Measurements from ENCODE around the gene CASP8.
"Not testable (repeated sequence)": the region's sequence is repeated elsewhere in the genome, so short reads cannot be mapped to it uniquely, and the experiment has no call there.

Gene CASP8

DNA sequence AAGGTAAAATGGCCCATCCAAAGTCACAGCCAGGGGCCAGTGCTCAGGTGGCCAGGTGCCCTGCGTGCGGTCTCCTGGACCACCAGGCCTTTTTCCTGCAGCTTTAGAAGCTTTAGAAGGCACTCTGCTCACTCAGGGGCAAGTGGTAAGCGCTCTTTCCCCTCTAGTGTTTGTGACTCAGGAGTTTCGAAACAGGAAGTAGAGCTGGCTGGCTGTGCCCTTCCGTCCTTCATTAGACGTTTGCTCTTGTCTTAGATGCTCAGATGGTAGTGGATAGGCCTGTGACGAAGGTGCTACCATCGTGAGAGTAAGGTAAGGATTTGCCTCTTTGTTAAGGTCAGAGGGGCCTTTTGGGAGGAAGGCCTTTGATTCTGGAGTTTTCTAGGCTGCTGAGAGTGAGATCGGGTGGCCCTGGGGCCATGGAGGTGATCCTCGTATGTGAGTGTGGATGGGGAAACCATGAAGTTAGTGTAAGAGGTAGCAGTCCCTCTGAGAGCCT is at the start of gene CASP8:
Gene CASP8, plus strand, starts transcription at position 235 of the 499 bp plus-strand sequence. CDS start 5,951 bp downstream, outside the sequence.
- DNase-seq (ENCODE audit: low read depth in 3 of 3), result peak; percentile 18 to 46 (median 20)

DNA sequence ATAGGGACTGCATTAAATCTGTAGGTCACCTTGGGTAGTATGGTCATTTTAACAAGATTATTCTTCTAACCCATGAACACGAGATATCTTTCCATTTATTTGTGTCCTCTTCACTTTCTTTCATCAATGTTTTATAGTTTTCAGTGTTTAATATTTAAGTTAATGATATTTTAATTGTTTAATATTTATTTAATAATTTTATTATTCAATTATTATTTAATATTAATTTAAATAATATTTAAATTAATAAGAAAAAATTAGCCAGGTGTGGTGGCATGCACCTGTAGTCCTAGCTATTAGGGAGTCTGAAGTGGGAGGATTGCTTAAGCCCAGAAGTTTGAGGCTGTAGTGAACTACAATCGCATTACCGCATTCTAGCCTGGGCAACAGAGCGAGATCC is 44.4 kb upstream of the CASP8 start:
- DNase-seq (ENCODE audit: low read depth in 3 of 3), result no peak

DNA sequence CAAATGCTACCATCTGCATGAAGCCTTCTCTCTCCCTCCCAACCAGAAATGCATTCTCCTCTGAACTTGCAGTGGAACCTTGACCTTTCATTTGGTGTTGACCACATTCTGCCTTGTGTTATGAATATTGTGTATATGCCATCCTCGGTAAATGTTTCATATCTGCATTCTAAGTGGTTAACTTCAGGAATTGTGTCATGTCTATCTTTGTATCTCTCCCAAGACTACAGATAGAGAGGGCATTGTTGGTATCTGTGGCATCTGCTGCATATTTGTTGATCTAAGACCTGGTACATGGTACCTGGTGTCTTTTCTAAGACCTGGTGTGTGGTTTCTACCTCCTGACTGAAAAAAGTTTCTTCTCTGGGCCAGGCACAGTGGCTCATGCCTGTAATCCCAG is 43.4 kb upstream of the CASP8 start:
- no peak for DNase-seq (ENCODE audit: low read depth in 3 of 3)

DNA sequence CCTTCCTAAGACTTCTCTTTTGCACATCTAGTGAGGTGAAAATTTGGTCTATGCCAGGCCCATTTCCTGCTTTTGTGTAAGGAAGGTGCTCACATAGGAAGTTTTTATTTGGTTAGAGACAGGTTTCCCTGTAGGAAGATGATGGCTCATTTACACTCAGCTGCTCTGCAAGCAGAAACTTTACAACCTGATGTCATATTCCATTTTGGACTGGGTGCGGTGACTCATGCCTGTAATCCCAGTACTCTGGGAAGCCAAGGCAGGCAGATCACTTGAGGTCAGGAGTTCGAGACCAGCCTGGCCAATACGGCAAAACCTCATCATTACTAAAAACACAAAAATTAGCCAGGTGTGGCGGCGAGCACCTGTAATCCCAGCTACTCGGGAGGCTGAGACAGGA is 41.6 kb upstream of the CASP8 start:
- no peak for DNase-seq (ENCODE audit: low read depth in 3 of 3)

DNA sequence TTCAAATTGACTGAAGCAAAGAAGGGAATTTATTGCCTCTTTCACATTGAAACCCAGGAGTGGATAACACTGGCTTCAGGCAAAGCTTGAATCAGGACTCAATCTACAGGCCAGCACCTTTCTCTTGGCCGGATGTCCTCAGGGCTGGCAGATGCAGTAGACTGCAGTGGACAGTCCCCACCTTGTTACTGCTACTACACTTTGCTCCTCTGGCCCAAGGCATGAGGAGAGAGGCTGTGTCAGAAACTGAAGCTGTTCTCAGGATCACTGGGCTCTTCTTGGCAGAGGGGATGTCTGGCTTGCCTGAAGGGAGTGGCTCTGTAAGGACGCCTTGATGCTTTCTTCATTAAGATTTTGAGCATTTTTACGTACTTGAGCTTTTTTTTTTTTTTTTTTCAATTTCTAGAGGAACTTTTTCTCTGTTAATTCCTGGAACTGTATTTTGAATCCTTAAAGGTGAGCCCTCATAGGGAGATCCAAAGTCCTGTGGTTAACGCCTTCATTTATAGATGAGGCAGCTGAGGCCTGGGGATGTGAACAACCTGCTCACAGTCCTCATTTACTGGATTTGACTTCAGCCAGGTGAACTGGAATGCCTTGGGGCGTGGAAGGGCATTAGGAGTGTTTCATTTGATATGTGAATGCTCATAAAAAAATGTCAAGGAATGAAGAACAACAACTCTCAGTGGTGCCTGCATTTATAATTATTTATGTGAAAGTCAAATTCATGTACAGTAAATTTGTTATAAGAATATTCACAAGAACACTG is 40.8 kb upstream of the CASP8 start:
- no peak for DNase-seq (ENCODE audit: low read depth in 3 of 3)

DNA sequence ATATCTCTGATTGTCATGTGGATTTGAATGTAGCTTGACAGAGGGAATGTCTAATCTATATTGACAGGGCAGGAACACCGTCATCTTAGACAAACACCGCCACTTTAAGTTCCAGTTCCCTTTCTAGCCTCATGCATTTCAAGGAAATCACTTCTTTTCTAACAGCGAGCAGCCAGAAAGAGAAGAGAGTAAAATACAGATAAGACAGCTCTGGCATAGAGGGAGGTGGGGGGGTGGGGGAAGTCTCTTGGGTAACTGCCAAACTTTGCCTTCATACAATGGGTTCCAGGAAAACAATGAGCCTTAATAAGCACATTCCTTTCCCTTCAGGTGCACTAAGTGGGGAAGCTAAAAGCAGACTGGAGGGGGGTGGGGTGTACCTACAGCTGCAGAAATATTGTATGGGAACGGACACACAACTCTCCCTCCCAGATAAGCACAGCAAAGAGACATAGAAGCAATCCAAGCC is 40.2 kb upstream of the CASP8 start:
- DNase-seq (ENCODE audit: low read depth in 3 of 3), result peak in 1 of 3 experiments; percentile 23

DNA sequence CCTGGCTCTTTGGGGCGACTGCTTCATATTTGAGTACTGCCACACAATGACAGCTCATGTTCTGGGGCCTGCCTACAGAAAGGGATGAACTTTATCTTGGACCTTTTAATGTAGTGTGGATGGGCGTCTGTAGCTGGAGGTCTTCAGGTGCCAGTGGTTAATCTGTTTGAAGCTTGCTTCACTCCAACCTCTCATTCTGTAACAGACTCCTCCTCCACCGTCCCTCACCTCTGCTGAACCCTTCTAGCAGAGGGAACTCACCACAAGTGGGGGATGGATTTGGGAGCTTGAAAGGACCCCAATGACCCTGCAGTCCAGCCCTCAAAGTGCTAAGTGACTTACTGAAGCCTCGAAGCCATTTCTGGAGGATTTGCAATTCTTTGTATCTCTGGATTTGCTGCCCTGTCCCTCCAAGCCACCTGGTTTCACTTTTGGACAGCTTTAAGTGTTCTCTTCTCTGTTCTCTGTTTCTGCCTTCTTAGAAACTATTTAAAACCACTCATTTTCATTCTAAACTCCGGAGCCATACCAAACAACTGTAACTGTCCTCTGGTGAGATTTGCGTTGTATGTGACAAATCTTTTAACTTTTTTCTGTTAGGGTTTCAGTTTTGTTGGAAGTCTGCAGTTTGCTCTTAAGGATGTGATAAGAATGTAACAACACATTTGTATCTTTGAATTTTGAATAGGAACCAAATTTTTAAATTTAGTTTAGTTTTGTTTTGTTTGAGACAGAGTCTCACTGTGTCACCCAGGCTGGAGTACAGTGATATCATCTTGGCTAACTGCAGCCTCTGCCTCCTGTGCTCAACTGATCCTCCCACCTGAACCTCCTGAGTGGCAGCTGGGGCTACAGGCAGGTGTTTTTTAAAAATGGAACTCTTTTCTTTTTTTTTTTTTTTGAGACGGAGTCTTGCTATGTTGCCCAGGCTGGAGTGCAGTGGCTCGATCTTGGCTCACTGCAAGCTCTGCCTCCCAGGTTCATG is 37.0 kb upstream of the CASP8 start:
- DNase-seq (ENCODE audit: low read depth in 3 of 3), result no peak

DNA sequence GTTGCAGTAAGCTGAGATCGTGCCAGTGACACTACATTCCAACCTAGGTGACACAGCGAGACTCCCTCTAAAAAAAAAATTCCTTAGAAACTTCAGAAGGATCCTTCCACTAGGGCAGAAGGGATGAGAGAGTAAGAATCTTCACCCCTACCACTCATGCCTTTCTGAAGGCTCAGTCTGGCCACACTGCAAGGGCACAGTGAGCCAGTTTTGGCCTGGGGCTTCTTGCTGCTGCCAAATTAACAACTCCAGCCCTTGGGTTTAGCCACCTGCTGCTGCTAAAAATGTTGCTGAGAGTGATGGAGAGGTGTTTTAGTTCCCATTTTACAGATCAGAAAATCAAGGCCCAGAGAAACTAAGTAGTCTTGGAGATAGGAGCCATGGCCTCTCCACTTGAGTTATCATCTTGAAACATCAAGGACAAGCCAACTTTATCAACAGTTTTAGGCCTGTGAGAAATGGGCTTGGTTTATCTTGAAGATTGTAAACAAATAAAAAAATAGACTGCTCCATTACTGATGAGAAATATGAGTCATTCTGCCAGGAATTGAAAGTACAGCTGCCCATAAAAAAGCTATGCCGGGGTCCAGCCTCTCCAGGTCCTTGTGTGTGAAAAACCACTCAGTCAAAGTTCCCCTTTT is 31.9 kb upstream of the CASP8 start:
- DNase-seq (ENCODE audit: low read depth in 3 of 3), result no peak

DNA sequence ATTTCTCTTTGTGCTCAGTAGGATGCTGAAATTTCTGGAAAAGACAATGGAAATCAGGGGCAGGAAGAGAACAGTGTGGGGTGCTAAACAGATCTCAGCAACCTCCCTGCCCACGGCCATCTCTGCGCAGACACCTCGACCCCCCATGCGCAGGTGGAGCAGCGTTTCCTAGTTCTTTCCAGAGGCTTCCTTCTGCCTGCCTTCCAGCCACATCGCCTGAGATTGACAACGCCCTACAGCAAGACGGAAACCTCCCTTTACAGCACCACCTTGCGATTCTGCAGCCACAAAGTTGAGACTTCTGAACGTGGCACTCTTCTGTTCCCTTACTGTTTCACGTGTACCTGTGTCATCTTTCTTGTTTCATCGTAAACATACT is 31.4 kb upstream of the CASP8 start:
- DNase-seq (ENCODE audit: low read depth in 3 of 3), result no peak

DNA sequence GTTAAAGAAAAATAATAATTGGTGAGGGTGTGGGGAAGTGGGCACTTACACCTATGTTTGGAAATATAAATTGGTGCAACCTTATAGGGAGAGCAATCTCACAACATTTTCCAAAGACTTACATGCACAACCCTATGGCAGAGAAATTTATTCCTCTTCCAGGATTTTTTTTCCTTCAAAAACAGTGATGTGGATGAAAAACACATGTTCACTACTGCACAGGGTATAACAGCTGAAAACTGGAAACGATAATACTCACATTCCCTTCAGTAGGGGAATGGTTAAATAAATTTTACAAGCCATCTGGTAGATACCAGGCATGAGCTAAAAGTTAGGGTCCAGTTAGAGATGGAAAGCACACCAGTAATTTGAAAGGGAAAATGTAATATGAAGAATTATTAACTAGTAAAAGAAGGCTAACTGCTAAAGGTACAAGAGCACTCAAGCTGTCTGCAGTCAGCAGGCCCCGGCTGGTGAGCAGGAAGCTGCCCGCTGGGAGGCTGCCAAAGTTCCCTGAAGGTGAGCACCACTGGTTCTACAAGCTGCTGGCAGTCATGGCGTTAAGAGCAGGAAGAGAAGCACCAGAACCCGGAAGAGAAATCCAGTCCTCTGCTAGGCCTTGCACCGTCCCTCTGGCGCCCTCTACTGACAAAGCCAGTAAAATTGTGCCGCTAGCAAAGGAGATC is 28.4 kb upstream of the CASP8 start:
- DNase-seq (ENCODE audit: low read depth in 3 of 3), result peak; percentile 69 to 87 (median 74)

DNA sequence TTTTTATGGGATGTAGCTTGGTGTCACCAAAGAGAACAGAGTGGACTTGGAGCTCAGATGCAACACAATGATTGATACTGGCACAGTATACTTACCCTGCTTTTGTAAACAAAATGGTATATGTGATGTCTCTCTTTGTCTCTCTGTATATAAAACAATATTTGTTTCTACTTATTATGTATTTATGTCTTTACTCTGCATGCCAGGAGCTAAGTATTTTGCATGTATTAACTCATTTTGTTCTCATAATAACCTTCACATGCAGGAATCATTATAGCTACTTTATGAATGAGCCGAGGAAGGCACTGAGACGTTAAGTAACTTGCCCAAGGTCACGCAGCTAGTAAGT is 27.9 kb upstream of the CASP8 start:
- DNase-seq (ENCODE audit: low read depth in 3 of 3), result no peak

DNA sequence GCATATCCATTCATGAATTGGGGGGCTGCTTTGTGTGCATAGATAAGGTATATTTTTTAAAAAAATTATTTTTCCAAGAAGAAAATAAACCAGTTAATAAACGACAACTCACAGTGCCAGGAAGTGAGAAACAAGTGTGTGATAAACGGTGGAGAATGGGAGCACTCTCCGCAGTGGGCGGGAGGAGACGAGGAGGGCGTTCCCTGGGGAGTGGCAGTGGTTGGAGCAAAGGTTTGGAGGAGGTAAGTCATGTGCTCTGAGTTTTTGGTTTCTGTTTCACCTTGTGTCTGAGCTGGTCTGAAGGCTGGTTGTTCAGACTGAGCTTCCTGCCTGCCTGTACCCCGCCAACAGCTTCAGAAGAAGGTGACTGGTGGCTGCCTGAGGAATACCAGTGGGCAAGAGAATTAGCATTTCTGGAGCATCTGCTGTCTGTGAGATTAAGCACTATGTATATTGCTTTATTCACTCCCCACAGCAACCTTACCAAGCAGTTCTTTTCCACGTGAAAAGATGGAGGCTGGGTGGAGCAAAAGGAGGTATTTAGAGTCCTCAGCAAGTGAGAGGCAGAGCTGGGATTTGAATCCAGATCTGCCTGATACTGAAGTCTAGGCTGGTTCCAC is 27.0 kb upstream of the CASP8 start:
- DNase-seq (ENCODE audit: low read depth in 3 of 3), result peak; percentile 68 to 75 (median 71)

DNA sequence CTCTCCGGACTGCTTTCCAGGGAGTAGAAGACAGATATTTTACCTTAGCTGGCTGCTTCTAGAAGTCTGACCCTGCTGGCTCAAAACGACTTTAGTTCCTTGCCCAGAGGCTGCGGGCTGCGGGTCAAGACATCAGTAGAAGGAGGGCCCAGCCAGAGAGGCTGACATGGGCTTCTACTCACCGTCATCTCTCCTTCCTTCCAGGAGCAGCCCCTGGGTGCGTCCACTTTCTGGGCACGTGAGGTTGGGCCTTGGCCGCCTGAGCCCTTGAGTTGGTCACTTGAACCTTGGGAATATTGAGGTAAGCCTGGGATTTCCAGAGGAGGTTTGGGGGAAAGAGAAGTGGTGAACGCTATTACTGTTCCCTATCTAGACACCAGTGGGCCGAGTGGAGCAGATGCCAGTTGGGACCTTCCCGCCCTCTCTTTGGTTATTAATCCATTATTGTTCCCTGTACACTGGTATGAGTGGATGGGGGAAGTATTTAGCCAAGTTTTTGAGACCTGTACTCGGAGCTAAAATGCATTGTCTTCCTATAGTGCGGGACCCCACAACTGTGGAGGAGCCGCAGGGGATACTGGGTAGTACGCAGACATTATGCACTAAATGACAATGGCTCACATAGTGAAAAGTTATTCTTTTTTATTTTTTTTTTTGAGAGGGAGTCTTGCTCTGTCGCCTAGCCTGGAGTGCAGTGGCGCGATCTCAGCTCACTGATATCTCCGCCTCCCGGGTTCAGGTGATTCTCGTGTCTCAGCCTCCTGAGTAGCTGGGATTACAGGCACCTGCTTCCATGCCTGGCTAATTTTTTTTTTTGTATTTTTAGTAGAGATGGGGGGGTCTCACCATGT is 26.3 kb upstream of the CASP8 start:
- DNase-seq (ENCODE audit: low read depth in 3 of 3), result no peak

DNA sequence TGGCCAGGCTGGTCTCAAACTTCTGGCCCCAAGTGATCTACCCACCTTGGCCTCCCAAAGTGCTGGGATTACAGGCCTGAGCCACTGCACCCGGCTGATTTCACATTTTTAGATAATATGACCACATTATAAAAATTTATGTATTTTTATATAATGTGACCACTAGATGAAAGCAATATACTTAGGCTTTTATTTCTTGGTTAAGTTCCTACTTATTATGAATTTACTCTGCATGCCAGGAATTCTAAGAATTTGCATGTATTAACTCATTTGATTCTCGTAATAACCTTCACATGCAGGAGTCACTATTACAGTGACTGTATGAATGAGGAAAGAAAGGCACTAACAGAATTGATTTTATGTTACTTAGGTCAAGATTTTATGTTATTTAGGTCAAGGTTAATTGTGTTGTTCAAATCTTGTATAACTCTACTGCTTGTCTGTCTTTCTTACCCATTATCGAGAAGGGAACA is 25.6 kb upstream of the CASP8 start:
- DNase-seq (ENCODE audit: low read depth in 3 of 3), result no peak

DNA sequence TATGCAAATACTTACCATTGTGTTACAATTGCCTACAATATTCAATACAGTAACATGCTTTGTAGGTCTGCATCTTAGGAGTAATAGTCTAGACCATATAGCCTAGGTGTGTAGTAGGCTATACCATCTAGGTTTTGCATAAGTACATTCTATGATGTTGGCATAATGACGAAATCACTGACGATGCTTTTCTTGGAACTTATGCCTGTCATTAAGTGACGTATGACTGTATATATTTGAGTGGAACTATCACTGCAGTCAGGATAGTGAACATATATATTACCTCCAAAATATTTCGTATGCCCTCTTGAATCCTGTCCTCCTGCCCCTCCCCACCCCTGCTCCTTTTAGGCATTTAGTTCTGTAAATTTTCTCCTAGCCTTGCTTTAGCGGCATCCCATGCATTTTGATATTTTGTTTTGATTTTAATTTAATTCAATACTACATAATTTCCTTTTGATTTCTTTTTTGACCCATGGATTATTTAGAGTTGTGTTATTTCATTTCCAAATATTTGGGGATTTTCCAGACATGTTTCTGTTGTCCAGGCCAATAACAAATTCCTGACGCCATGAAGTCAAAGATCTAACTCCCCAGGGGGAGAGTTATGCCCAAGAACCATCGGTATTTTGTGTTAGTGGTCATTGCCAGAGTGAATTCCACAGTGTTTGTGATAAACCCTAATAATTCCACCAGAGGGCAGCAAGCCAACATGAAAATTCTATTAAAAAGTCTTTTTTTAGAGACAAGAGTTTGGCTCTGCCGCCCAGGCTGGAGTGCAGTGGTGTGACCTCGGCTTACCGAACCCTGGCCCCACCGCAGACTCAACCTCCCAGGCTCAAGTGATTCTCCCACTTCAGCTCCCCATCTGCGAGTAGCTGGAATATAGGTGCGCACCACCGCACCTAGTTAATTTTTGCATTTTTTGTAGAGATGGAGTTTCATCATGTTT is 24.2 kb upstream of the CASP8 start:
- no peak for DNase-seq (ENCODE audit: low read depth in 3 of 3)

DNA sequence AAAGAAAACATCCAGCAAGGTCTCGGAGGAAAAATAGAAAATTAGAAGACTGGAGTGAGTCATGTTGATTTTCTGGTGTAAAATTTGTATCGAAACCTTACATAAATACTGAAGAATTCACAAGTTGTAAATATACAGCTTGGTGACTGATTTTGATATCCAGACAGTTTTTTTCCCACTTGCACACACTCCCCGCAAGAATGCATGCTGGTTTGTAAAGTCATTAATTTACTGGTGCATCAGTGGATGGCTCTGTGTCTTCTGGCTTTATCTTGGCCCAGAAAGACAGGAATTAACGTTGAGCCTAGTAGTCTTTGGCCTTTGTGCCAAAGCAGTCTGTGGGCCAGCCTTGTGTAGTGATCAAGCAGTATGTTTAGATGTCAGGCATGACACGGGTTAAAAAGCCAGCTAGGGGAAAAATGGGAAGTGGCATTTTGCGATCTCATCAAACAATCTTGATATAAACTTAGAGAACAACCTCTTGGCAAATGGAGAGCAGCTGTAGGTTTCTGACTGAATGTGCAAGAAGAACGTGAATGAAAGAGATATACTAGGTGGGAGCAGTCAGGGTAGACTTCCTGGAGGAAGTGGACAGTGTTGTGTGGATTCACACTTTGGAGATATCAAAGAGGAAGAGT is 22.7 kb upstream of the CASP8 start:
- no peak for DNase-seq (ENCODE audit: low read depth in 3 of 3)

DNA sequence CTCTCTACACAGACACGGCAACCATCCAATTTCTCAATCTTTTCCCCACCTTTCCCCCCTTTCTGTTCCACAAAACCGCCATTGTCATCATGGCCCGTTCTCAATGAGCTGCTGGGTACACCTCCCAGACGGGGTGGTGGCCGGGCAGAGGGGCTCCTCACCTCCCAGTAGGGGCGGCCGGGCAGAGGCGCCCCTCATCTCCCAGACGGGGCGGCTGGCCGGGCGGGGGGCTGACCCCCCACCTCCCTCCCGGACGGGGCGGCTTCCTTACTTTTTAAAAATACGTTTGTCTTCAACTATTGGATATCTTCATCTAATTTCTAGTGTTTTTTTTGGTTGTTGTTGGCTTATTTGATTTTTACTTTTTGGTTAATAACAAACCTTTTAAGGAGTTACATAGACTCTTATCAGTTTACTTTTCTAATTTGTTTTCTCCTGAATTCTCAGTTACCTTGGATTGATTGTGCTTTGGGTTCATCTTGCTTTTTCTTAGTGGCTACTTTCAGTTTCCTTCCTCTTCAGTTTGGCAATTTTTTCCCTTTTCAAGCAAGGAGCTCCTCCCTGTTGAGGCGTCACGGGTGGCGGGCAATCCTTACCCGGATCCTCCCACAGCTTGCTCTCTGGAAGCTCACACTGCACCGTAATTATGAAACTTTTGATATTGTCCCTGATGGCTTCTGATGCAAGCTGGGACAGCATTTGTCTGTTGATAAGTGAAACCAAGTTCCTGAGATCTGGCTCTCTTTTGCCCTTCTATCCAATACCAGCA is 21.0 kb upstream of the CASP8 start:
- not testable (repeated sequence) for DNase-seq (ENCODE audit: low read depth in 3 of 3)
